Measurements from ENCODE around the gene PTGFRN.

GRCh38 chr1:116981521-116982037 lies 71.9 kb downstream of the PTGFRN start:
- TF ChIP-seq CTCF (CRISPR knock-in tag; IDR thresholded peaks at IDR 0.05), result no peak
- TF ChIP-seq, protein P1, sequence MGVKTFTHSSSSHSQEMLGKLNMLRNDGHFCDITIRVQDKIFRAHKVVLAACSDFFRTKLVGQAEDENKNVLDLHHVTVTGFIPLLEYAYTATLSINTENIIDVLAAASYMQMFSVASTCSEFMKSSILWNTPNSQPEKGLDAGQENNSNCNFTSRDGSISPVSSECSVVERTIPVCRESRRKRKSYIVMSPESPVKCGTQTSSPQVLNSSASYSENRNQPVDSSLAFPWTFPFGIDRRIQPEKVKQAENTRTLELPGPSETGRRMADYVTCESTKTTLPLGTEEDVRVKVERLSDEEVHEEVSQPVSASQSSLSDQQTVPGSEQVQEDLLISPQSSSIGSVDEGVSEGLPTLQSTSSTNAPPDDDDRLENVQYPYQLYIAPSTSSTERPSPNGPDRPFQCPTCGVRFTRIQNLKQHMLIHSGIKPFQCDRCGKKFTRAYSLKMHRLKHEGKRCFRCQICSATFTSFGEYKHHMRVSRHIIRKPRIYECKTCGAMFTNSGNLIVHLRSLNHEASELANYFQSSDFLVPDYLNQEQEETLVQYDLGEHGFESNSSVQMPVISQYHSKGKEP (CRISPR knock-in tag; IDR thresholded peaks at IDR 0.05), result no peak
- TF ChIP-seq, protein P2, sequence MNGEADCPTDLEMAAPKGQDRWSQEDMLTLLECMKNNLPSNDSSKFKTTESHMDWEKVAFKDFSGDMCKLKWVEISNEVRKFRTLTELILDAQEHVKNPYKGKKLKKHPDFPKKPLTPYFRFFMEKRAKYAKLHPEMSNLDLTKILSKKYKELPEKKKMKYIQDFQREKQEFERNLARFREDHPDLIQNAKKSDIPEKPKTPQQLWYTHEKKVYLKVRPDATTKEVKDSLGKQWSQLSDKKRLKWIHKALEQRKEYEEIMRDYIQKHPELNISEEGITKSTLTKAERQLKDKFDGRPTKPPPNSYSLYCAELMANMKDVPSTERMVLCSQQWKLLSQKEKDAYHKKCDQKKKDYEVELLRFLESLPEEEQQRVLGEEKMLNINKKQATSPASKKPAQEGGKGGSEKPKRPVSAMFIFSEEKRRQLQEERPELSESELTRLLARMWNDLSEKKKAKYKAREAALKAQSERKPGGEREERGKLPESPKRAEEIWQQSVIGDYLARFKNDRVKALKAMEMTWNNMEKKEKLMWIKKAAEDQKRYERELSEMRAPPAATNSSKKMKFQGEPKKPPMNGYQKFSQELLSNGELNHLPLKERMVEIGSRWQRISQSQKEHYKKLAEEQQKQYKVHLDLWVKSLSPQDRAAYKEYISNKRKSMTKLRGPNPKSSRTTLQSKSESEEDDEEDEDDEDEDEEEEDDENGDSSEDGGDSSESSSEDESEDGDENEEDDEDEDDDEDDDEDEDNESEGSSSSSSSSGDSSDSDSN (CRISPR knock-in tag; IDR thresholded peaks at IDR 0.05), result no peak
- TF ChIP-seq ZFP37 (CRISPR knock-in tag; IDR thresholded peaks at IDR 0.05; ENCODE audit: borderline replicate concordance), result no peak
- TF ChIP-seq, protein P3, sequence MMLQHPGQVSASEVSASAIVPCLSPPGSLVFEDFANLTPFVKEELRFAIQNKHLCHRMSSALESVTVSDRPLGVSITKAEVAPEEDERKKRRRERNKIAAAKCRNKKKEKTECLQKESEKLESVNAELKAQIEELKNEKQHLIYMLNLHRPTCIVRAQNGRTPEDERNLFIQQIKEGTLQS (CRISPR knock-in tag; IDR thresholded peaks at IDR 0.05), result no peak
- no peak for TF ChIP-seq NKX3-1 (CRISPR knock-in tag; IDR thresholded peaks at IDR 0.05)
- TF ChIP-seq FIP1L1 (IDR thresholded peaks at IDR 0.05; ENCODE audit: borderline replicate concordance, insufficient read depth, low read depth, low read length), result no peak
- no peak for TF ChIP-seq ZNF138 (CRISPR knock-in tag; IDR thresholded peaks at IDR 0.05; ENCODE audit: low read depth)
- no peak for TF ChIP-seq MXI1 (IDR thresholded peaks at IDR 0.05; ENCODE audit: borderline replicate concordance, low read depth, low read length)

All from HepG2 (cell line).